SH-SY5Y (cell line): ENCODE results near the gene CDKN2A.

Experiments used
- GATA2 ChIP-seq: IDR thresholded peaks from 2 replicates; pipeline ENCODE4 v1.6.1; 2011; ENCODE audit warnings: mild to moderate bottlenecking, low read depth, low read length
- GATA3 ChIP-seq: IDR thresholded peaks from 2 replicates; pipeline ENCODE4 v1.6.1; 2011; ENCODE audit warnings: low read depth, mild to moderate bottlenecking, low read length, moderate library complexity

The CDKN2A gene

DNA sequence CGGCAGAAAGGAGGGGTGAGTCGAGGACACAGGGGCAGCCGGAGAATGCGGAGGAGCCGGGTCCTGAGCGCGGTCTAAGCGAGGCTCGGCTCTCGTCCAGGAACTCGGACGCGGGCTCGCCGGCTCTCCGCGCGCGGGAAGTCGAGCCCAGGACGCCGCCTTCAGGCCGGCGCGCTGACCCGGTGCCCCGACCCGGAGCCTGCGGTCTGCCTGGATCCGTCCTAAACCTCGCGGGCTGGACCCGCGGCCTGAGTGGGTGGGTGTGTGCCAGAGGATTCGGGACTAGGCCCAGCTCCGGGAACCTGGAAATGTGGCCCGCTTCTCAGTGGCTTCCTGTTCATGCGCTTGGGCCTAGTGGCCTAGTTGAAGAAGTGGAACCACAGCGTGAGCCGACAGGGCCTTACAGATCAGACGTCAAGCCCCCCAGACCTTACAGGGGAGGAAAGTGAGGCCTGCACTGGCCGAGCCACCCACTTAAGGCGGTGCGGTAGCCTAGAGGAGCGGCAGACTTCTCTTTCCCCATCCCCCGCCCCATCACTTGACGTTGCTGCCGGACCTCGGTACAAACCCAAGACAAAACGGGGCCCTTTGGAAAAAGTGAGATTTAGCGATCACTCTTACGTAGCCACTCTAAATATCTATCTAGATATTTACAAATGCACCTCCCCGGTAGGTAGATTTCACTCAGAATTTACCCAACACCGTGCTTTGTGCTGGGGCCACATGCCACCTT is 1.6 kb upstream of the CDKN2A start:
- TF ChIP-seq GATA3 (no peak), GATA2 (no peak)

GRCh38 chr9:21995006-21995665 is 944 bp upstream of the CDKN2A start:
- no peak for TF ChIP-seq GATA2
- no peak for TF ChIP-seq GATA3

- TF ChIP-seq GATA2 (no peak), GATA3 (no peak)
Observed at GRCh38 chr9:21994556-21995005, 389 bp upstream of the CDKN2A start, which contains the start of gene CDKN2B-AS1. Gene CDKN2B-AS1 (plus strand): TSS chr9:21994791.

GRCh38 chr9:21993007-21993406 is 1.2 kb downstream of the CDKN2A start:
- no peak for TF ChIP-seq GATA3
- TF ChIP-seq GATA2: no peak

- TF ChIP-seq GATA2: no peak
- no peak for TF ChIP-seq GATA3
Observed at GRCh38 chr9:21991072-21991959, 2.9 kb downstream of the CDKN2A start.

GRCh38 chr9:21989440-21990189 is 4.6 kb downstream of the CDKN2A start:
- TF ChIP-seq GATA3 (no peak), GATA2 (no peak)

- no peak for TF ChIP-seq GATA3
- TF ChIP-seq GATA2: no peak
Observed at GRCh38 chr9:21988056-21988990, 5.9 kb downstream of the CDKN2A start.

- TF ChIP-seq GATA3 (no peak), GATA2 (no peak)
Observed at GRCh38 chr9:21985964-21986667, 8.1 kb downstream of the CDKN2A start.

GRCh38 chr9:21984101-21984500 is 10.1 kb downstream of the CDKN2A start:
- TF ChIP-seq GATA3: no peak
- TF ChIP-seq GATA2: no peak

DNA sequence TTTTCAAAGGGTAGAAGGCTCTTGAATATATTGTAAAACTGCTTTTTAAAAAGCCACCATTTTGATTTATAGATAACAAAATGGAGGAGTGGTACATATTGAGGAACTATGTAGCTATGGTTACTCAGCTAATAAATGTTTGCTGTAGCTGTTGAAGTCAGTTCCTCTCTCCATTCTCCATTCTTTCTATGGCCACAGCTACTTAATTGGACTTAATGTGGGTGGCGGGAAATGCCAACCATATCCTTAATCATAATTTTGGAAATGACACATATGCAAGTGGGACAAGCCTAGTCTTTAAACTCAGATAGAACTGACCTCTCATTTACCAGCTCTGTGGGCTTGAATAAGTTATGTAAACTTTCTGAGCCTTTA is 10.6 kb downstream of the CDKN2A start:
- TF ChIP-seq GATA2: no peak
- no peak for TF ChIP-seq GATA3

DNA sequence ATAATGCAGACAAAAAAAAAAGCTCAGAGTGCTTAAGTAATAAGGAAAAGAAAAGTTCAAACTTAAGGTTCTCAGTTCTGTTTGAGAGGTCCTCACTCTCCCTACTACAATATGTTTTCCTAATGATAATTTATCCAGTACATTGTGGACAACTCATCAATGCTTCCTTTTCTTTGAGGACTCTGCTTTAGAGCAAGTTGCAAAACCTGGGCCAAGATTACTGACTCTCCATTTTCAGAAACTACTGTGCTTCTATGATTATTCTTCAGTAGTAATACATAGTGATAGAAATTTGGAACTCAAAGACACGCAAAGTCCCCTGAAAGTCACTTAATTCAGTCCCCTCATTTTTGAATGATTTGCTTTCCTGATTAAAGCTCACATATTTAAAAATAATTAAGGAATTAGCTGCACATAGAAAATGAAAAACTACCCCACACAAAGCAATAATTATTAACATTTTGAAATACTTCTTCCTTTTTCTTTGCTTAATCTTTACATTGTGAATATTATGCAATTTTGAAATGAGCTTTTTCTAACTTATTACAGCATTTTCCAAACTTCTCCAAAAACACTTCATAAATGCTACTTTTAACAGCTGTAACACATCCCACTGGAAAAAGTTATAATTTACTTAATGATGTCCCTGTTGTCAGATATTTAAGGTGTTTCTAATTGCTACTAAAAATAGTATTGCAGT is 11.2 kb downstream of the CDKN2A start:
- no peak for TF ChIP-seq GATA3
- TF ChIP-seq GATA2: no peak

DNA sequence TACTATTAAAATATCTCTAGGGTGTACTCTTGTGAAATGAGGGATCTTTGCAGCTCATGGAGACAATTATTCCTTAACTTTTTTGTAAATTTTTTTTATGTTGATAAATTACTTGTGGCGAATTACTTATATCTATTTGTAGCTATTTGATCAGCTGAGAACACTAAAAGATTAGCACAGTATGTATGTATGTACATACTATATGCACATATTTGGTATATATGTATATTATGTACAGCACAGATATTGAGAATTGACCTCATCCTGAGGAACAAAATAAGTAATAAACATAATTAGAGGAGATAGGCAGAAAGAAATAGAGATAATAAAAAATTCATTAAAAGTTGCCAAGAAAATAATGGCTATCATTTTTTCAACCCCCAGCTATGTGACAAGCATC is 11.8 kb downstream of the CDKN2A start:
- no peak for TF ChIP-seq GATA3
- no peak for TF ChIP-seq GATA2
